ENCODE data around the gene LRFN5.

- TF ChIP-seq CTCF (IDR thresholded peaks at IDR 0.05) (no peak), POLR2A (IDR thresholded peaks at IDR 0.05) (no peak)
Observed at GRCh38 chr14:41570415-41571155, 36.1 kb upstream of the LRFN5 start.
